ENCODE data around the gene CD1D.
"Not testable (repeated sequence)": the region's sequence is repeated elsewhere in the genome, so short reads cannot be mapped to it uniquely, and the experiment has no call there.

The CD1D gene

GRCh38 chr1:158176399-158176798 is 4.3 kb upstream of the CD1D start:
- DNase-seq (ENCODE audit: low spot score) = no peak

GRCh38 chr1:158176849-158177699 is 3.6 kb upstream of the CD1D start:
- DNase-seq (ENCODE audit: low spot score) = not testable (repeated sequence)

GRCh38 chr1:158177700-158178450 is 2.8 kb upstream of the CD1D start:
- no peak for DNase-seq (ENCODE audit: low spot score)

- DNase-seq (ENCODE audit: low spot score) = no peak
Measured at GRCh38 chr1:158179301-158180041, 1.2 kb upstream of the CD1D start.

GRCh38 chr1:158181577-158181922 is 855 bp downstream of the CD1D start:
- no peak for DNase-seq (ENCODE audit: low spot score)

- no peak for DNase-seq (ENCODE audit: low spot score)
Measured at GRCh38 chr1:158185770-158186169, 5.1 kb downstream of the CD1D start.

GRCh38 chr1:158186180-158186579 is 5.5 kb downstream of the CD1D start:
- DNase-seq (ENCODE audit: low spot score) = no peak

- DNase-seq (ENCODE audit: low spot score) = no peak
Measured at GRCh38 chr1:158188611-158189010, 7.9 kb downstream of the CD1D start.

GRCh38 chr1:158189624-158190023 is 8.9 kb downstream of the CD1D start:
- DNase-seq (ENCODE audit: low spot score) = no peak

GRCh38 chr1:158191299-158191698 is 10.6 kb downstream of the CD1D start:
- DNase-seq (ENCODE audit: low spot score) = no peak

- no peak for DNase-seq (ENCODE audit: low spot score)
Measured at GRCh38 chr1:158196461-158196860, 15.8 kb downstream of the CD1D start.

- DNase-seq (ENCODE audit: low spot score) = no peak
Measured at GRCh38 chr1:158199849-158200248, 19.2 kb downstream of the CD1D start.

GRCh38 chr1:158200527-158200926 is 19.8 kb downstream of the CD1D start:
- DNase-seq (ENCODE audit: low spot score) = no peak

GRCh38 chr1:158203693-158204457 is 23.2 kb downstream of the CD1D start:
- no peak for DNase-seq (ENCODE audit: low spot score)

- no peak for DNase-seq (ENCODE audit: low spot score)
Measured at GRCh38 chr1:158204458-158204827, 23.7 kb downstream of the CD1D start.

GRCh38 chr1:158208586-158209116 is 28.0 kb downstream of the CD1D start:
- DNase-seq (ENCODE audit: low spot score) = no peak

GRCh38 chr1:158212320-158212719 is 31.6 kb downstream of the CD1D start:
- no peak for DNase-seq (ENCODE audit: low spot score)

GRCh38 chr1:158223445-158223844 is 42.8 kb downstream of the CD1D start:
- not testable (repeated sequence) for DNase-seq (ENCODE audit: low spot score)

- DNase-seq (ENCODE audit: low spot score) = no peak
Measured at GRCh38 chr1:158227904-158228623, 47.4 kb downstream of the CD1D start.

All from D341Med (cell line).